HEK293T (cell line): Measurements from ENCODE around the gene TENT5D.

Source experiments
- BHLHE40 ChIP-seq: fragments of 450-650 bp; IDR thresholded peaks from 2 replicates; pipeline ENCODE4 v1.6.1; 2016; ENCODE audit warnings: mild to moderate bottlenecking, moderate library complexity, borderline replicate concordance
- CTBP1 ChIP-seq: fragments of 450-650 bp; IDR thresholded peaks from 2 replicates; pipeline ENCODE4 v1.6.1; 2016; ENCODE audit warnings: borderline replicate concordance
- FOXA1 ChIP-seq: fragments of 450-650 bp; IDR thresholded peaks from 2 replicates; pipeline ENCODE4 v1.6.1; 2016; ENCODE audit warnings: mild to moderate bottlenecking
- FOXK2 ChIP-seq: fragments of 450-650 bp; IDR thresholded peaks from 2 replicates; pipeline ENCODE4 v1.6.1; 2016; ENCODE audit warnings: mild to moderate bottlenecking
- NFRKB ChIP-seq: fragments of 450-650 bp; IDR thresholded peaks from 2 replicates; pipeline ENCODE4 v1.6.1; 2016; ENCODE audit warnings: mild to moderate bottlenecking, moderate library complexity
- SP1 ChIP-seq: fragments of 450-650 bp; IDR thresholded peaks from 2 replicates; pipeline ENCODE4 v1.6.1; 2017
- SUZ12 ChIP-seq: fragments of 450-650 bp; IDR thresholded peaks from 2 replicates; pipeline ENCODE4 v1.6.1; 2016; ENCODE audit warnings: mild to moderate bottlenecking
- TF ChIP-seq, protein P1 (sequence below): fragments of 450-650 bp; IDR thresholded peaks from 2 replicates; pipeline ENCODE4 v1.6.1; 2016

DNA sequence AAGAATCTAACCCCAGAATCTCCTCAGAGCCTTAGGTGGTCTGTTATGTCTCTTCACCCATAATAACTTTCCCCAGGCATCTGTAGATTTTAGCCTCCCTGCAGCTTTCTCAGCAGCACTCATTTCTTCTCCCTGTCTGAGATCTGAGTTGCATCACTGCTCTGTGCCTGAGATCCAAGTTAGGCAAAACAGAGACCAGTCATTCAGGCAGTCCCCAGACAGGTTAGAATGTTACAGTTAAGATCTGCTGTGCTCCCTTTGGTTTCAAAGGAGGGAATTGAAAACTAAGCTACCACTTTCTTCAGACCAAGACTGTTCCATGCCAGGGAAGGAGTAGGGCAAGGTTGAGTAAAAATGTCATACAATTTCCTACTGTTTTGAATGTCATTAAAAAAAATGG lies 65.3 kb downstream of the TENT5D start:
- TF ChIP-seq CTBP1 (no peak), SP1 (no peak), FOXA1 (no peak), FOXK2 (no peak), NFRKB (no peak), BHLHE40 (no peak), SUZ12 (no peak)
- TF ChIP-seq, protein P1, sequence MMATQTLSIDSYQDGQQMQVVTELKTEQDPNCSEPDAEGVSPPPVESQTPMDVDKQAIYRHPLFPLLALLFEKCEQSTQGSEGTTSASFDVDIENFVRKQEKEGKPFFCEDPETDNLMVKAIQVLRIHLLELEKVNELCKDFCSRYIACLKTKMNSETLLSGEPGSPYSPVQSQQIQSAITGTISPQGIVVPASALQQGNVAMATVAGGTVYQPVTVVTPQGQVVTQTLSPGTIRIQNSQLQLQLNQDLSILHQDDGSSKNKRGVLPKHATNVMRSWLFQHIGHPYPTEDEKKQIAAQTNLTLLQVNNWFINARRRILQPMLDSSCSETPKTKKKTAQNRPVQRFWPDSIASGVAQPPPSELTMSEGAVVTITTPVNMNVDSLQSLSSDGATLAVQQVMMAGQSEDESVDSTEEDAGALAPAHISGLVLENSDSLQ = no peak
